Left ventricle myocardium superior (tissue), 1 donor: Measurements from ENCODE around the gene DDX23. TPM values are rescaled to one million over a fixed set of nuclear protein-coding genes. Genes with fewer than 3 reads are reported as not detected.
A peak's percentile ranks its signal among the peaks of the same experiment; 100 is the strongest.
"Not testable (repeated sequence)": the region's sequence is repeated elsewhere in the genome, so short reads cannot be mapped to it uniquely, and the experiment has no call there.

Experiments used
- ATAC-seq: fragments of 200-7000 bp; cut with Tn5 transposase; one replicate; pipeline ENCODE4 v1.9.1; 2020; ENCODE audit warnings: mild to moderate bottlenecking, moderate library complexity
- DNase-seq: peaks from one replicate; pipeline ENCODE4 v3.0.0-alpha.2; 2020
- intact Hi-C: fragments of 100-400 bp; cut with micrococcal nuclease; formaldehyde crosslinking; loops from one replicate; pipeline ENCODE4 v1.11.0; 2022
- total RNA-seq: library from RNA; stranded (reverse); fragmentation: NEBNext Ultra II Directional; extraction: Animal tissue kit (Norgen Biotek cat#: 25700); gene quantifications from one replicate; pipeline ENCODE4 v1.2.1, GENCODE V29; 2021
- donor health status: DM: no; HTN: yes; CAD: no; lungs with severe emphysema.

DDX23 gene
- total RNA-seq, 1 donor from 2014 or later = 36.4 TPM

GRCh38 chr12:48865281-48866051, 13.5 kb upstream of the DDX23 start, which contains the start of gene RND1:
Gene RND1 (minus strand): TSS chr12:48865870. CDS start chr12:48865767, 103 bp downstream.
- peak; percentile 100 for ATAC-seq
- intact Hi-C loops = no loop called here
- peak; percentile 84 for DNase-seq

DNA sequence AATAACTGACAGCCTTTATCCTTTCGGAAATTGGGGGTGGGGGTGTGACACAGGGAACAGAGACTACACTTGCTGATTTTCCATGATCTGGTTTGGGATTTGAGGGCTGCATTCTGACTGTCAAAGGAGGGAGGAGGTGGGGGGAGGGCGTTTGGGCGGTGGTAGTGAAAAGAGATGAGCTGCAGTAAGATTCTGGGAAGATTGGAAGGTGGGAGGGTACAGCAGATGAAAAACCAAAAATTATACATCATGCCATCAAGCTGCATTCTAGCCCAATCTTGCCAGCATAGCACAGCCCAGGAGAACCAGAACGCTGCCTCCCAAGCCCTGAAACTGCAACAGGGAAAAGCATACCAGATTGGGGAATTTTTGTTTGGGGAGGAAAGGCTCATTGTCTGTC, 11.3 kb upstream of the DDX23 start:
- DNase-seq = no peak
- ATAC-seq = no peak
- intact Hi-C loops = no loop called here

GRCh38 chr12:48862760-48863159, 10.8 kb upstream of the DDX23 start:
- ATAC-seq = no peak
- DNase-seq = no peak
- intact Hi-C loops = no loop called here

DNA sequence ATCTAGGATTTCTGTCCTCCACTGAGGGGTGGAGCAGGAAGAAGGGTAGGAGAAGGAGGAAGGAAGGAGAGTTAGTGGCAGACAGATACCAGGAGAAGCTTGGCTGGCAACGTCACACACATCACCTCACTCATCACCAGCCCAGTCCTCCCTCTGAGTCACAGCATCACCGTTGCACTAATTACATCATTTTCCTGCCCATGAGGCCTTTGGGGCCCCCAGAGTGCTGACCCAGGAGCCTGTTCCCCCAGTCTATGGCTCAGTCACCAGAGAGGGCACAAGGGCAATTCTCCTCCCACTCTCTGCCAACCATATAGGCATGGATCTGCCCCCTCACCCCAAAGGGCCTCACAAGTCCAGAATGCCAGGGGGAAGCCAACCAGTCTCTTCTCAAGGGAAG, 9.1 kb upstream of the DDX23 start:
- no peak for DNase-seq
- intact Hi-C loops = no loop called here
- ATAC-seq = no peak

GRCh38 chr12:48860236-48860635, 8.3 kb upstream of the DDX23 start:
- ATAC-seq, DNase-seq, intact Hi-C loops: not testable (repeated sequence)

DNA sequence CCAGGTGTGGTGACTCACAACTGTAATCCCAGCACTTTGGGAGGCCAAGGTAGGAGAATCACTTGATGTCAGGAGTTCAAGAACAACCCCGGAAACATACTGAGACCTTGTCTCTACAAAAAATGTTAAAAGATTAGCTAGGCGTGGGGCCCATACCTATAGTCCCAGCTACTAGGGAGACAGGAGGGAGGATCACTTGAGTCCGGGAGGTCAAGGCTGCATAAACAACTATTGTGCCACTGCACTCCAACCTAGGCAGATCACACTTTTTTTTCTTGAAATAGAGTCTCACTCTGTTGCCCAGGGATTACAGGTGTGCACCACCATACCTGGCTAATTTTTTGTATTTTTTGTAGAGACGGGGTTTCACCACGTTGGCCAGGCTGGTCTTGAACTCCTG, 7.6 kb upstream of the DDX23 start:
- intact Hi-C loops = no loop called here
- DNase-seq = no peak
- no peak for ATAC-seq

DNA sequence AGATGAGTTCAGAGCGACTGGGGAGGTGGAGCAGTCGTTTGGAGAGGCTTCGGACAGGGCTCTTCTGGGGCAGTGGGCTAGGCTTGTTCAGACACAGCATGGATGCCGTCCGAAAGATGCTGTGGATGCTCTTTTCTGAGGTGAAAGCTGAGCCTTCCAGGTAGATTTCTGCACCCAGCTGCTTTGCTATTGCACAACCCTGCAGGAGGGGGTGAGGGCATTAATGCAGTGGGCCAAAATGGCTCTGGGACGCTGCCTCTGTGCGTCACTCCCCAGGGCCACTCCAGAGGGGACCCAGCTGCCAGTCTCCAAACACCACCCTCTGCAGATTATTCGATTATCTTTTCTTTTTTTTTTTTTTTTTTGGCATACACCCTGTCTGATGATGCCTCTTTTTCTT, 6.1 kb upstream of the DDX23 start:
- intact Hi-C loops = no loop called here
- DNase-seq (no peak), ATAC-seq (no peak)

DNA sequence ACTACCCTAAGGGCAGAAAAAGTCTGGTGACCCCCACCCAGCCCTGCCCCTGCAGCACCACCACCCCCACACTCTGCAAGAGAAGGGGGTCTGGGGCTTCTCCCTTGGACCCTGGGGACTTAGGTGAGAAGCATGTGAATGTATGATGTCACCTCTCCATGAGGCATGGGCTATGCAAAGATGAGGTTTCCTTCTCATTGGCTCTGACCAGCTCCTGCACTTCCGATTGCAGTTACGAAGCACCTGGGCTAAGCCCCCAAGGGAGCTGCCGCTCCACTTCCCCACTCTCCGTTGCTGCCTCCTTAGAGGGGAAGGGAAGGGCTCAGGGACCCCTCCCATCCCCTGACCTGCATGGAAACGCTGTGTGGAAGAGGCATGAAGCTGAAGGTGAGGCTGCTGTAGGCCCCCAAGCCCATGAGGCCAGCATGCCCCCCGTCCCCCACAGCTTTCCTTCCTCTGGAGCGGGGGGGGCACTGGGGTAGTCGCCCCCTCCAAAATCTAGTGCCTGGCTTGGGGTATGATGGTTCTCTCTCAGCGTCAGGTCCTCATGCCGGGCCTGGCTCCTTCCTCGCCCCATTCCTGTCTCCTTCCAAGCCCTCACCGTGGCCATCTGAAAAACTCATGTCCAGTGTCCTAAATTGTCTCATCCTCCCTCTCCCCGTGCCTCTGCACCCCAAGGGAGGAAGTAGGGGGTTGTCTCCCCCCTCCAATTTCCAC, 5.5 kb upstream of the DDX23 start:
- intact Hi-C loops = no loop called here
- ATAC-seq (no peak), DNase-seq (no peak)

DNA sequence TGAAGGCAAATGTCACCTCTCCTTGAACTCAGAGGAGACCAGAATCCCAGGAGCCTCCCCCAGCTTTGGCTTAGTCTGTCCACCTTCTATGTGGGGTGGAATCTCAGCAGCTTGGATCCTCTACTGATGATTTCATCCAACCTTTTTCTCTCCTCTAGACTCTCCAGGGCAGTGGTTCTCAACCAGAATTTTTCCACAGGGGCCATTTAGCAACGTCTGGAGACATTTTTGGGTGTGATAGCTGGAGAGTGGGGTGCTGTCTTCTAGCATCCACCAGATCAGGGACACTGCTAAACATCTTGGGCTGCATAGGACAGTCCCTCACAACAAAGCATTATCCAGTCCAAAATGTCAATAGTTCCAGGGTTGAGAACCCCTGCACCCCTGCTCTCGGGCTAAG, 4.4 kb upstream of the DDX23 start:
- no peak for DNase-seq
- no peak for ATAC-seq
- intact Hi-C loops = no loop called here

DNA sequence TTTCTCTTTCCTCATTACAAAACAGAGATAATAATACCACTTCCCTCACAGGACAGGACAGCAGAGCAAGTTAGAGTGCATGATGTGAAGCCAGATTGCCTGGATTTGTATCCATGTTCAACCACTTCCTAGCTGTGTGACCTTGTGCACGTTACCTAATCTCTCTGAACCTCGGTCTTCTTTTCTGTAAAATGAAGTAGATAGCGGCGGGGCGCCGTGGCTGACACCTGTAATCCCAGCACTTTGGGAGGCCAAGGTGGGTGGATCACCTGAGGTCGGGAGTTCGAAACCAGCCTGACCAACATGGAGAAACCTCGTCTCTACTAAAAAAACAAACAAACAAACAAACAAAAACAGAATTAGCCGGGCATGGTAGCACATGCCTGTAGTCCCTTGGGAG, 3.0 kb upstream of the DDX23 start:
- intact Hi-C loops, DNase-seq, ATAC-seq: not testable (repeated sequence)

GRCh38 chr12:48854488-48854887, 2.5 kb upstream of the DDX23 start:
- intact Hi-C loops = no loop called here
- ATAC-seq (no peak), DNase-seq (no peak)

GRCh38 chr12:48852734-48853688, 1.0 kb upstream of the DDX23 start:
- intact Hi-C loops = loop anchor here (2.0 kb wide), 1 partner anchor 38 kb away; no protein-coding TSS in a partner anchor
- DNase-seq (peak; percentile 66), ATAC-seq (peak; percentile 74)

- intact Hi-C loops, ATAC-seq, DNase-seq: not testable (repeated sequence)
Measured at GRCh38 chr12:48842021-48842420, 9.9 kb downstream of the DDX23 start.

GRCh38 chr12:48838048-48838447, 13.9 kb downstream of the DDX23 start:
- intact Hi-C loops = no loop called here
- ATAC-seq (no peak), DNase-seq (no peak)

DNA sequence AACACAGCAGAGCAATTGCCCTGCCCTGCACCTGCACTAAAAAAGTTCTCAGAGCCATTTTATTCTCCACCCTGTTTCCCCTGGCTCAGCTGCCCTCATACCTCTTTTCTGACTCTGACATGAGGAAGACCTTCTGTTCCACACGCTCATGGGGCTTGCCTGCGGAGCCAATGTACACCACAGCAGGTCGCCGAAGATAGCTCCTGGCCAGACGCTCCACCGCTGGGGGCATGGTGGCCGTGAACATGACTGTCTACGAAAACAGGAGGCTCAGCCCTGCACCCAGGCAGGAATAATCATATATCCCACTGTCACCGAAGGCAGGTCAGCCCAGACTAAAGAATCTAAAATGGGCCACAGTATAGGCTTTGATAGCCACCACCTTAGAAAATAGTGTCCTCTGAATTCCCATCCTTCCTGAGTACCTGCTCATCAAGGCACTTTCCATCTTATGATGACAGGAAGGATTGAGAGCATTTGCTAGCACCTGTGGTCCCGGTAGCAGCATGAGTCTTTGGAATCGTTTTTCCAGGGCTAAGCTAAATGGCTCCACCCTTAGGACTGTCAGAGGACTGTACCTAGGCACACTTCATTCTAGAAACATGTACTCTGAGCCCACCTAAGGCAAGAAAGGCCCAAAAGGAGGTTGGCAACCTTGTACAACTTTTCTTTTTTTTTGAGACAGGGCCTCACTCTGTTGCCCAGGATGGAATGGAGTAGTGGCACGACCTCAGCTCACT, 19.5 kb downstream of the DDX23 start:
- DNase-seq (no peak), ATAC-seq (no peak)
- intact Hi-C loops = no loop called here

DNA sequence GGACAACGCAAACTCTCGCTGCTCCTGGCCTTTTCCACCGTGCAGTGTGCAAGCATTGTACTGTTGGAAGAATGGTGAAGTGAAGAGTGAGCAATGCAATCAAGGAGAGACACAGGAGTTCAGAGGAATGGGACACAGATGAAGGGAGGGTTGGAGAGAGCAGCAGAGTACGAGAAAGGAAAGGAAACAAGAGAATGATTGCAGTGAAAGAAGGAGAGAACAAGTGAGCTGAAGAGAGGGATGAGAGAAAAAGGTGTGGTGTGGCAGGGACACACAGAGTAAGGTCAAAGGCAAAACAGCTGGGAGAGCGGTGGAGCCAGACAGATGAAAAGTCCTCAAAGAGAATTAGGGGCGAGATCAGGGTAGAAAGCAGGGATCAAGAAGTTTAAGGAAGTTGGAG, 20.7 kb downstream of the DDX23 start:
- intact Hi-C loops = no loop called here
- no peak for ATAC-seq

GRCh38 chr12:48828841-48829575, 23.0 kb downstream of the DDX23 start:
- no peak for ATAC-seq
- DNase-seq = no peak
- intact Hi-C loops = no loop called here

More for the DNA sequence above, 20.7 kb downstream of the DDX23 start:
- DNase-seq = no peak

- ATAC-seq = no peak
- DNase-seq = no peak
- intact Hi-C loops = no loop called here
Measured at GRCh38 chr12:48828293-48828692, 23.7 kb downstream of the DDX23 start.
